Fibroblast of villous mesenchyme (primary cell): Measurements from ENCODE around the gene WIZ. TPM values are rescaled to one million over a fixed set of nuclear protein-coding genes. Genes with fewer than 3 reads are reported as not detected.

Experiments used
- DNase-seq: peaks from one replicate; pipeline ENCODE4 v3.0.0-alpha.2; 2010; ENCODE audit warnings: low read depth
- H3K4me3 ChIP-seq: 2 replicates; pipeline ENCODE4 v1.5.1; 2011; ENCODE audit warnings: low read depth, mild to moderate bottlenecking, low read length
- total RNA-seq: library from RNA; depleted of rRNA; stranded (reverse); fragments of >200 nt; gene quantifications from 2 replicates; pipeline ENCODE4 v1.2.3, GENCODE V29; 2012
- TF ChIP-seq, protein P1 (sequence below): IDR thresholded peaks from 2 replicates; pipeline ENCODE4 v1.5.1; 2012; ENCODE audit warnings: low read depth, mild to moderate bottlenecking, low read length; ENCODE audit not compliant: insufficient read depth

WIZ gene
- total RNA-seq, 1 donor: 7.3 TPM

DNA sequence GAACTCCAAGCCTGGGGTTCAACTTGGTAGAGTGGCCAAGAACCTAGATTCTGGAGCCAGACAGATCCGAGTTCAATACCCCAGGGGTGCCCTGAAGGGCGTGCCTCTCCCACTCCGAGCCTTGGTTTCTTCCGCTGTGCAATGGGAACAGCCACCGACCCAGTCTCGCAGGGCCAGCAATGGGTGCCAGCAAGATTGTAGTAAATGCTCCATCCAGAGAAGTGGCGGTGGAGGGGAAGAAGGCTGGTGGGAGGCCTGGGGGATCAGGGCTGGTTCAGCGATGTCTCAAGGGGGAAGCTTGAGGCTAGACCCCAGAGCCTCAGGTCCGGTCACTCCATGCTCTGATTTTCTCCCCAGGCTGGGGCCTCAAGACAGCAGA lies 4.5 kb downstream of the WIZ start:
- TF ChIP-seq, protein P1, sequence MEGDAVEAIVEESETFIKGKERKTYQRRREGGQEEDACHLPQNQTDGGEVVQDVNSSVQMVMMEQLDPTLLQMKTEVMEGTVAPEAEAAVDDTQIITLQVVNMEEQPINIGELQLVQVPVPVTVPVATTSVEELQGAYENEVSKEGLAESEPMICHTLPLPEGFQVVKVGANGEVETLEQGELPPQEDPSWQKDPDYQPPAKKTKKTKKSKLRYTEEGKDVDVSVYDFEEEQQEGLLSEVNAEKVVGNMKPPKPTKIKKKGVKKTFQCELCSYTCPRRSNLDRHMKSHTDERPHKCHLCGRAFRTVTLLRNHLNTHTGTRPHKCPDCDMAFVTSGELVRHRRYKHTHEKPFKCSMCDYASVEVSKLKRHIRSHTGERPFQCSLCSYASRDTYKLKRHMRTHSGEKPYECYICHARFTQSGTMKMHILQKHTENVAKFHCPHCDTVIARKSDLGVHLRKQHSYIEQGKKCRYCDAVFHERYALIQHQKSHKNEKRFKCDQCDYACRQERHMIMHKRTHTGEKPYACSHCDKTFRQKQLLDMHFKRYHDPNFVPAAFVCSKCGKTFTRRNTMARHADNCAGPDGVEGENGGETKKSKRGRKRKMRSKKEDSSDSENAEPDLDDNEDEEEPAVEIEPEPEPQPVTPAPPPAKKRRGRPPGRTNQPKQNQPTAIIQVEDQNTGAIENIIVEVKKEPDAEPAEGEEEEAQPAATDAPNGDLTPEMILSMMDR: no peak
- no peak overlapping the region for H3K4me3 ChIP-seq
- no peak for DNase-seq

DNA sequence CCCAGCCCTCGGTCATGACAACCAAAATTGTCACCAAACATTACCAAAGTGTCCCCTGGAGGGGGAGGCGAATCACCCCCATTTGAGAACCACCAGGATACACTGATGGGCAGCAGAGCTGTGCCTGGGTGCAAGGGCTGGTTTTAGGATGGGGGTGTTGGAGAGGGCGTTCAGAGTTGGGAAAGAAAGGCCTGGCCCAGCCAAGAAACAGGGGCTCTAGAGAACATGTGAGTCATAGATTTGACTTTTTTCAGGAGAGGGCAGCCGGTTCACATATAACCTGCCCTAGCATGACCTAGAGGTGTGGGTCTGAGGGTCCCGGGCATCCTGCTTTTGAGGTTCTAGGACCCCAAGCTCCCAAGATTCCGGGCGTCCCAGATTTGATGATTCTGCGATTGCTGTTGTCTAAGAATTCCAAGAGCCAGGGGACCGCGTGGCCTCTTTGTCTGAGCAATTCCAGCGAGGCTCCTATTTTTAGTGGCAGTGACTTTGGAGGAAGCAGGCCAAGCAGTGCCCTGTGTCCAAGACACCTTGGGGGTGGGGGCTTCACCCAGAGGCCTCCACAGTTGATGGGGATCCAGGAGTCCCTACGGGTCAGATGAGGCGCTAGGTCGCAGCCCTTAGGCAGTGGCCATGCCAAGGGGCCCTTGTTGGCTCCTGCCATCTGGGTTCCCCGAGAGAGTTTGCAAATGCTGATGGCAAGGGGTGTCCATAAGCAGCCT lies 5.1 kb downstream of the WIZ start:
- TF ChIP-seq, protein P1: no peak
- no peak for DNase-seq
- H3K4me3 ChIP-seq: no peak overlapping the region

DNA sequence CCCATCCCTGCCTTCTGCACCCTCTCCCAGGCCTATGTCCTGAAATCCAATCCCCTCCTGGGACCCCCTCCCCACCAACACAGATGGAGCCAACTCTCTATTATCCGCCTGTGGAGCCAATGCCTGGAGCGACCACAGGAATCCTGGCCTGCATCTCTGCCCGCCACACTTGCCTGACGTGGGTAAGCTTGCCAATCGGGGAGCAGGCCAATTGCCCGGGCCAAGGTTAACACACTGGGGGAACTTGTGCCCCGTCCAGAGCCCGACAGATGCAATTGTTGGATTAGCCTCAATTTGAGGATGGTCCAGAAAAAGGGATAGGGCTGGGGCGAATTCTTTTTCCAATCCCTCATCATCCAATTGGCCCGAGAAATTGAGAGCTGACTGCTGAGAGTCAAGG lies 5.9 kb downstream of the WIZ start:
- no peak overlapping the region for H3K4me3 ChIP-seq
- TF ChIP-seq, protein P1: no peak
- no peak for DNase-seq

DNA sequence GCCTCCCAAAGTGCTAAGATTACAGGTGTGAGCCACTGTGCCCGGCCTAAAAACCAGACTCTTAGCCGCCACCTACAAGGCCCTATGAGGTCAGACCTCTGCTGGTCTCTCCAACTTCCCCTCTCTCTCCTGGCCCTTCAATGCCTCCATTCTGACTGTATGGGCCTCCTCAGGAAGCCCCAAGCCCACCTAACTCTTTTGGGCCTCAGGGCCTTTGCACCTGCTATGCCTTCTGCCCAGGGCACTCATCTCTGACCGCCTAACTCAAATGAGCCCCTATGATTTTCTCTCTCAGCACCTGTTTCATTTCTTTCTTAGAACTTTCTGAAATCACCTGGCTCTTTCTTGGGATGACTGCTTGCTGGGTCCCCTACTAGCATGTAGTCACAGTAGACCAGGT lies 6.4 kb downstream of the WIZ start:
- TF ChIP-seq, protein P1: no peak
- no peak for DNase-seq
- no peak overlapping the region for H3K4me3 ChIP-seq

DNA sequence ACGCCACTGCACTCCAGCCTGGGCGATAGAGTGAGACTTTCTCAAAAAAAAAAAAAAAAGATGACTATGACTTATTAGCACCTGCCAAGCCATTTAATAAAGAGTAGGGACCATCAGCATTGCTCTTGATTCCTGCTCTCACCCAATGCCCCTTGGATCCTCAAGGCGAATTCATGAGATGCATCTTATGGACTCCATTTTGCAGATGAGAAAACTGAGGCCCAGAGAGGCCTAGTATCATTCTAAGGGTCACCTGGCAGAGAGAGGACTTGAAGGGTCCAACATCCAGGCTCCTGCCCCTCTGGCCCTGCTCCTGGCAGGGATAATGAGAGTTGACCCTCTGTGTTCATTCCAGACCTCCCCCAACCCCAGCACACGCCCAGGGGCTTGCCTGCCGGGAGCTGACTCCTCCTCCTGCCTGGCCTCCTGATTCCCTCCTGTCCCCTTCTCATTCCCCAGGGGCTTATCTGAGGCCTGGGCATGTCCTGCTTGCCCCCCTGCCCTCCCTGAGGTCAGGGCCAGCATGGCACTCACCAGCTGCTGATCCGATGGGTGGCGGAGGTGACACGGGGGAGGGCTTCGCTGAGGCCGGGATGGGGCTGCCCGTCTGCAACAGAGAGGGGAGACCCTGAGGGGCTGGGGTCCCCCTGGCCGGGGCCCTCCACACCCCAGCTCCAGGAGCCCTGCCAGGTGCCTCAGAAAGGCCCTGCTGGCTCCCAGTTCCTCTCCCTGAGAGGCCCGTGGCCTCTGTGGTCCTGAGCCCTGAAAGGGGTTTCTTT lies 7.4 kb downstream of the WIZ start:
- TF ChIP-seq, protein P1: no peak
- DNase-seq: no peak
- H3K4me3 ChIP-seq: no peak overlapping the region

DNA sequence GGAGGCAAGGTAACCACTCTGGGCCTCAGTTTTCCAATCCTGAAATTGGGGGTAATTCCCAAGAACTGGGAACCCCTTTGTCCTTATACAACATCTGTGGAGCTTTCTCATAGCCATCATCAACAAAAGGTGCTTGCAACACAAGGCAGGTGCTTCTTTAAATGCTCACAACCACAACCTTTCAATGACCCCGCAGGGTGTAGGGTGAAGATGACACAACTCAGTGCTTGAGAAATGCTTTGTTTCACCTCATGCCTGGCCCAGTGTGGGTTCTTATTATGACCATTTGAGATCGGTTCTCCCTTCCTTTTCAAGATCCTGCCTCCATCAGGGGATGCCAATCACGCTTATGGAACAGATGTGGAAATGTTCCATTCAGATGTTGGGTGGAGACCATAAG lies 8.4 kb downstream of the WIZ start:
- no peak overlapping the region for H3K4me3 ChIP-seq
- no peak for DNase-seq
- TF ChIP-seq, protein P1: no peak
